GM19025 (cell line): ENCODE results near the gene HINT1.
"Not testable (repeated sequence)": the region's sequence is repeated elsewhere in the genome, so short reads cannot be mapped to it uniquely, and the experiment has no call there.

Experiments used
- ATAC-seq: cut with Tn5 transposase; IDR thresholded peaks from one replicate; pipeline ENCODE4 v1.9.1; 2021; ENCODE audit warnings: mild to moderate bottlenecking, low read depth, moderate library complexity; ENCODE audit not compliant: unreplicated experiment

HINT1 gene

DNA sequence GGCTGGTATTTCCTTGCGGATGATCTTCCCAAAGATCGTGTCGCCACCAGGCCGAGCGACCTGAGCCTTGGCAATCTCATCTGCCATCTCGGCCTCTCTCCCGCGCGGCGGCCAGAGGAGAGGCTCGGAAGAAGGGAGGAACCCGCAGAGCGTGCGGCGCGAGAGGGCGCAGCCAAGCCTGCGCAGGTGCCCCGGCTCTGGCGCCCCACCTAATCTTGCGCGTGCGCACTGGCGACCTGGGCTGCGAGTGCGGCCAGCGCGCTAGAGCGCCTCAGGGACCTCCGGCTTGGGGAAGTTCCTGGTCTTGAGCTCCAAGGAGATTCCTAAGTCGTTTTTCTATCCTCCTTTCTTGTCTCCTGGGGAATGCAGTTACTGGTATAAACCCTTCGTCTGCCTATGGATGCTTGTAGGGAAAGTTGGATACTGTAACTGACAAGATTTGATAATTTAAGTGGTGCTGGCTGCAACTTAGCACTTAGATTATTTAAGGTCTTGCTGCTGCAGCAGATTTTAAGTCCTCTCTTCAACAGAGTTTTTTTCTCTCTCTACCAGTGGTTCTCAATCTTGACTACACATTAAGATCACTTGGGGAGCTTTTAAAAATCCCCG is at the start of gene HINT1:
Gene HINT1 (minus strand): TSS at position 138 of the 609 bp plus-strand sequence. CDS start 51 bp downstream, at position 87.
- peak; percentile 73 for ATAC-seq

DNA sequence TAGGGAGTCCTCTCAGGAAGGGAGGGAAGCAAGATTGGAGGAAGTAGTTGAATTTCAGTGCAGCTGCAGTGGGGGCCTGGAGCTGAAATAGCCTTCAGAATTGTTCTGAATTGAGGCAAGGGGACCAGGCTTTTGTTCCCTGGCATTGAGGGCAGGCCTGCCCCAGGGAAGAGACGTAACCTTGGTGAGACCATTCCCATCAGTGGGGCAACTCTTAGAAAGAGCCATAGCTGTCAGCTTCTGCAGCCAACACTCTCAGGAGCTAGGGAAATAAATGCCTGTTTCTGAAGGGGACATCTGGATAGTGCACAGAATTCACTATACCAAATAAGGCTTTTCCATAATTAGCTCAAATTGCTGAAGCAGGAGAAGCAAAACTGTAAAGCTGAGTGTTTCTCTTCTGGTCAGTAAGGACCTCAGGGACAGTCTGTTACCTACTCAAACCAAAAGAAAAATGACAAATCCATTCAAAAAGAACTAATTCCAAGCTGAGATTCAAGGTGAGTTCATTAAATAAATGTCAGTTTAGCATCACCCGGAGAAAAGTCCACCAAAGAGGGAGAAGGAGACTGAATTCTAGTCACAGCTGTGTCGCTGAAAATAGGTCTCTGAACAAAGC is 49.7 kb upstream of the HINT1 start:
- no peak for ATAC-seq

DNA sequence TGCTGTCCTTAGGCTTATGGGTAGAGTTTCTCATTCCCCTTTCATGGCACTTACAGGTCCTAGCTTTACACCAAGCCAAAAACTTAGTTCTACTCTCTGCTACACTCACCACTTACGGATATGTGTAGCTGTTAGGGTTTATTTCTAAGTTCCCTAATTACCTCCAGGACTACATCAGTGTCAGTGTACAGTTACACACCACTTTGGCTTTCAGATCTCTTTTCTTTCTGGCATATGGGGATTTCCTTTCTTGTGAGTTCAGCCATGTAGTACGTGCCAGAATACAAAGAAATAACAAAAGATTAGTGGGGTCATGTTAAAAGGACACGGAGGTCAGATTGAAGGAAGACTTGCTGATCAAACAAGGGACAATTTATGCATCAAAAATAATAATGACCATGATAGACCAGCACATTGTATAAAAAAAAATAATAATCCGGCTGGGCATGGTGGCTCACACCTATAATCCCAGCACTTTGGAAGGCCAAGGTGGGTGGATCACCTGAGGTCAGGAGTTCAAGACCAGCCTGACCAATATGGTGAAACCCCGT is 47.5 kb upstream of the HINT1 start:
- peak; percentile 40 for ATAC-seq

DNA sequence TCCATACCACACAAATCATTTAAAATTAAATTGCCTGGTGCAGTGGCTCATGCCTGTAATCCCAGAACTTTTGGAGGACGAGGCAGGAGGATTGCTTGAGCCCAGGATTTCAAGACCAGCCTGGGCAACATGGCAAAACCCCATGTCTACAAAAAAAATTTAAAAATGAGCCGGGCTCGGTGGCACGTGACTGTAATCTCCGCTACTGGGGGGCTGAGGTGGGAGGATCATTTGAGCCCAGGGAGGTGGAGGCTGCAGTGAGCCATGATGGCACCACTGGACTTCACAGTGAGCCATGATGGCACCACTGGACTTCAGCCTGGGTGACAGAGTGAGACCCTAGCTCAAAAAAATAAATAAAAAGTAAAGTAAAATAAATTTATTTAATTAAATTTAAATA is 46.6 kb upstream of the HINT1 start:
- ATAC-seq: no peak

DNA sequence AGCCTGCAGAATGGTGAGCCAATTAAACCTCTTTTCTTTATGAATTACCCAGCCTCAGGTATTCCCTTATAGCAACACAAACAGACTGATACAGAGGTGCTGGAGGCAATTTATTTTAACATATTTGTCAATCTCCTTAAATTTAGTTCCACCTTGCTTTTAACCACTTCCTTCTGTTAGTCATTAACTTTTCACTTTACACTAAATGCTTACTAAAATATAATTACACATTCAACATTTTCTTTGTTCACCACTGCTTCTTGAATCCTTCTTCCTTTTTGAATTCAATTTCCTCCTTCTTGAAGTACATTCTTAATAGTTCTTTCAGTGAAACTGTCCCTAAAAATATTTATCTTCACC is 45.1 kb upstream of the HINT1 start:
- ATAC-seq: no peak

DNA sequence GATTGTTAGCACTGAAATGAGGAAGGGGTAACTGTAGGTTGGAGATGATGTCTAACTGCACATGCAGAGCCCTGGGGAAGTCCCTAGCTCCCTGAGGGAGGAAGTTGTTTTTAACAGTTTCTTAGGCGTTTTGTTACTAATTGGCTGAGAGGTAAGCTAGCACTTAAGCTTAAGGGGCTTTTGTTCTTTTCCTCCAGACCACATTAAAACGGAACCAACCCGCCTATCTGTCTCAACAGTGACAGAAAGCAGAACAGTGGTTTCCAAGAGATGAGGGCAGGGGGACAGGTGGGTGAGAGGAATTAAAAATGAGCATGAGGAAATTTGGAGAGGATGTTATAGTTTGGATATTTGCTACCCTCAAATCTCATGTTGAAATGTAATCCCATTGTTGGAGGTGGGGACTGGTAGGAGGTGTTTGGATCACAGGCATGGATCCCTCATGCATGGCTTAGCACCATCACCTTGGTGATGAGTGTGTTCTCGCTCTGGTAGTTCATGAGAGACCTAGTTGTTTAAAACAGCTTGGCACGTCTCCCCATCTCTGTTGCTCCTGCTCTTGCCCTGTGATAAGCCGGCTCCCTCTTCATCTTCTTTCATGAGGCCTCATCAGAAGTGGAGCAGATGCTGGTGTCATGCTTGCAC is 44.6 kb upstream of the HINT1 start:
- peak; percentile 75 for ATAC-seq

DNA sequence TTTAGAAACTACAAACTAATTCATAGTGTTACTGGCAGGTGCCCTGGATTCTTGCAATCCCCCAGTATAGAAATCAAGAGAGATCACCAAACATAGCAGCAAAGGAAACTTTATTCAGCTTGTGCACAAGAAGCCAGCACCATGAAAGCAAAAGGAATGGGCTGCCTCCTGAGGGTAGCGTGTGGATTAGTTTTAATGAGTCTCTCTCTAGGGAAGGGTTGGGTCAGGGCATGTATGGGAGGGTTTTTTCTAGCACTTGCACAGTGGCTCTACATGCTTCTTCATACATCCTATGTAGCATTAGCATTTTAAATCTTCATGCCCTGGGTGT is 44.1 kb upstream of the HINT1 start:
- ATAC-seq: no peak

DNA sequence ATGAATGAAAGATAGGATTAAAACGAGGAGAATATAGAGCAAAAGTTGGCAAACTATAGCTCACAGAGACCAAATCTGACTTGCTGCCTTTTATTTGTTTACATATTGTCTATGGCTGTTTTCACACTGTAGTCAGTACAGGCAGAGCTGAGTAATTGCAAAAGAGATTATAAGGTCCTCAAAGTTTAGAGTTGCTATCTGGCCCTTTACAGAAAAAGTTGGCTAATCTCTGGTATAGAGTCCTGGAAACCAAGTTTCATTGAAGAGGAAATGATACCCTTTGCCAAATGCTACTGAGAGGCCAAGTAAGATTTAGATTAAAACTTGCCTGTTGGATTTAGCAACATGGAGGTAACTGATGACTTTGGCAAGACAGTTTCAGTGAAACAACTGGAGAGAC is 41.7 kb upstream of the HINT1 start:
- ATAC-seq: no peak

DNA sequence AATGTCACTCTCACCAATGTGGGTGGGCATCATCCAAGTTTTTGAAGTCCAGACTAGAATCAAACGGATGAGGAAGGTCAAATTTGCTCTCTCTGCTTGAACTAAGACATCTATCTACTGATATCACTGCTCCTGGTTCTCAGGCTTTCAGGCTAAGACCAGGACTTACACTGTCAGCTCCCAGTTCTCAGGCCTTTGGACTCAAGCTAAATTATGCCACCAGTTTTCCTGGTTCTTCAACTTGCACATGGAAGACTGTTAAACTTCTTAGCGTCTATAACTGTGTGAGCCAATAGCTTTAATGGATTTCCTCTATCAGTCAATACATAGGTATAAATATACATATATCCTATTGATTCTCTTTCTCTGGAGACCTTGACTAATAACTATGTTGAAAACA is 41.0 kb upstream of the HINT1 start:
- no peak for ATAC-seq

DNA sequence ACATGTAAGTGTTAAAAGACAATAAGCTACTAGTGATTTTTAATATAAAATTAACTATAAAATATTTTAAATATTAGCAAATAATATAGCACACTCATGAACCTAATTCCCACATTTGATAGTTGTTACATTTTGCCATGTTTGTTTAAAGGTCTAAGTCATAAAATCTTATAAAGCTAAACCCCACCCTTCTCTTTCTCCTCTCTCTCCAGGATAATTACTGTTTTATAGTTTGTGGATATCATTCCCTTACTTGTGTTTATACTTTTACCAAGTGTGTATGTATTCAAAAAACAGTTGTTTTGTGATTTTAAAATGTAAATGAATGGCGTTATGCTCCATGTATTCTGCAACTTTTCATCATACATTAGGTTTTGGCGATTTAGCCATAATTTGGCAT is 39.9 kb upstream of the HINT1 start:
- no peak for ATAC-seq

DNA sequence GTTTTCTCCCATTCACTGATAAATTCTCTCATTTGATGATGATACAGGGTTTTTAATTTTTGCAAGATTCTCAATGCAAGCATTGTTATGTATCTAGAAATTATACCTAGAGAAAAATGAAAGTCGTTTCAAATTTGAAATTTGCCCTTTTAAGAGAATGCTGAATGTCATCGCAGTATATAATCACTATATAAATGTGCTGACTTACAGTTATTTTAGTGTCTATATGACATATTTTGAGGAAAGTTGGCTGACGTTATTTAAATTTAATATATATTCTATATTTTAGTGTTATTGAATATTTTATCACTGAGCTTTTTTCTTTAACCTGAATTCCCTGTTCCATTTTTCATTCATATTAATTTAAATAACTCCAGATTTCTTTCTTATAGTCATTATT is 35.5 kb upstream of the HINT1 start:
- ATAC-seq: no peak

DNA sequence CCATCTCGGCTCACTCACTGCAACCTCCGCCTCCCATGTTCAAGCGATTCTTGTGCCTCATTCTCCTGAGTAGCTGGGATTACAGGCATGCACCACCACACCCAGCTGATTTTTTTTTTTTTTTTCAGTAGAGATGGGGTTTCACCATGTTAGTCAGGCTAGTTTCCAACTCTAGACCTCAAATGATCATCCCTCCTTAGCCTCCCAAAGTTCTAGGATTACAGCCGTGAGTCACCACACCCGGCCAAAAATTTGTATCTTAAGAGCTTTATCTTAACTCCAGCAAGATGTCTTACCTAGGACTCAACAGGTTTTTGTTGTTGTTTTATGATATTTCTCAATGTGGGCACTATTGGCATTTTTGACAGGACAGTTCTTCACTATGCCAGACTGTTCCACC is 33.6 kb upstream of the HINT1 start:
- no peak for ATAC-seq

DNA sequence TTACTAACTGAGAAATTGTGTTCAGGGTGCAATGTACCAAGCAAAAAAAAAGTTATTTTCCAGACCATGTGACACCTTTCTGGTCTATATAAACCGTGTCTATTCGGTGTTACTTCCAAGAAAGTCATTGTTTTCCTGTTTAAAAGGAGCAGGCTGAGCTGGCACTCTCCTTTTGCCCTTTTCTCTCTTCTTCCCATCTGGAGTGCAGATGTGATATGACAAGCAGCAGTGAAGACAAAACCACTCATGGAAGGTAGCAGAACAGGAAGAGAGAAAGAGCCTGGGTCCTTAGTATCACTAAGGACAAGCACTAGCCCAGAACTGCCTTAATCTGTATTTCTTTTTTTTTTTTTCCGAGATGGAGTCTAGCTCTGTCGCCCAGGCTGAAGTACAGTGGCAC is 31.3 kb upstream of the HINT1 start:
- ATAC-seq: no peak

DNA sequence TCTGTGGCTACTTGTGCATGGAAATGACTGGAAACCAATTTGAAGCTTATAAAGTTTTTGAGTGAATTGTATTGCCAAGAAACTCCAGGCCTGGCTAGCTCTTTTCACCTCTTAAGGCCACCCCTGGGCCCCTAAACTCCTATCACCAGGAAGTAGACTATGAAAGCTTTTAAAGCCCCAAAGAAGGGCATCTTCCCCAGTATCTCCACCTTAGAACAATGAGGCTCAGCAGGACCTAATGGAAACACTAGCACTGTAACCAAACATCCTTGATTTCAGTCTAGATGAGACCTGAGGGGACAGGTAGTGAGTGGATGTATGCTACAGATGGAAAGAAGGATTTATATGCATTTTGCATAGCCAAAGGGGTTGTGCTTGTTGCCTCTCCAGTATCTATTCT is 30.6 kb upstream of the HINT1 start:
- no peak for ATAC-seq

DNA sequence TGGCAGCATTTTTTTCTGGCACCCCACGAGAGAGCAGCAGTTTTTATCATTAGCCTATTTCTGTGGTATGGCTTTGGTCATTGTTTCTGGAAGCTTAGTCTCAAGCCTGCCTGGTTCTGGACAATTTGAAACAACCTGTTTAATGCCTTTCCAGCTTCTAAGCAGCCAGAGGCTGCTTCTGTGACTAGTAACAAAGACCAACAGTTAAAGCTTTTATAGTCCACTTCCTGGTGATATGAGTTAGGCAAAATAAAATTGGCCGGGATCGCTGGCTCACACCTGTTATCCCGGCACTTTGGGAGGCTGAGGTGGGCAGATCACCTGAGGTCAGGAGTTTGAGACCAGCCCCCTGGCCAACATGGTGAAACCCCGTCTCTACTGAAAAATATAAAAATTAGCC is 29.7 kb upstream of the HINT1 start:
- no peak for ATAC-seq

DNA sequence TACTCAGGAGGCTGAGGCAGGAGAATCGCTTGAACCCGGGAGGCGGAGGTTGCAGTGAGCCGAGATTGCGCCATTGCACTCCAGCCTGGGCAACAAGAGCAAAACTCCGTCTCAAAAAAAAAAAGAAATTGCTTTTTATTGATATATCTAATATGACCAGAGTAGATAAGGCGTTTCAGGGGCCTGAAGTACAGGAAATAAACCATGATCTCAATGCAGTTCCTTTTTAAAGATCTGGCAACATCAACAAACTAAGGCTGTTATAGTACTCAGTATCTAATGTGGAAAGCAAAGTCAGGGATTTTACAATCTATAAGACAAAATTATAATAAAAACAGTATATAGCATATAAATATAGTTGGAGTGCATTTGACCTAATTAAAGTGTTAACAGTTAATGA is 28.8 kb upstream of the HINT1 start:
- ATAC-seq: not testable (repeated sequence)

DNA sequence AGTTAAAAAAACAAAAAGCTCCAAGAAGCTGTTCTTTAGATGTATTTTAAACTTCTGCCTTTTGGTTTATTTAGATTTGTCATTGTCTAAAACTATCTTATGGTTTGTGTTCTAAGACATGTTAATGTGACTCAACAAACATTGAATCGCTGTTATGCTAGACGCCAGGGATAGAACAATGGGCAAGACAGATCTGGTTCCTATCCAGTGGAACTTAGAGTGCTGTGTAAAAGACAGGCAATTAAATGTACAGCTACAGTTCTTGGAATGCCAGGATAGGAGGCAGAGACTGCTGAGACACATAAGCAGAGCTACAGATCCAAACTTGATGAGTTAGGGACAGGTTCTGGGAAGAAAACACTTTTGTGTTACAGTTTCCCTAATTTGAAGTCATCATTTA is 28.1 kb upstream of the HINT1 start:
- no peak for ATAC-seq

DNA sequence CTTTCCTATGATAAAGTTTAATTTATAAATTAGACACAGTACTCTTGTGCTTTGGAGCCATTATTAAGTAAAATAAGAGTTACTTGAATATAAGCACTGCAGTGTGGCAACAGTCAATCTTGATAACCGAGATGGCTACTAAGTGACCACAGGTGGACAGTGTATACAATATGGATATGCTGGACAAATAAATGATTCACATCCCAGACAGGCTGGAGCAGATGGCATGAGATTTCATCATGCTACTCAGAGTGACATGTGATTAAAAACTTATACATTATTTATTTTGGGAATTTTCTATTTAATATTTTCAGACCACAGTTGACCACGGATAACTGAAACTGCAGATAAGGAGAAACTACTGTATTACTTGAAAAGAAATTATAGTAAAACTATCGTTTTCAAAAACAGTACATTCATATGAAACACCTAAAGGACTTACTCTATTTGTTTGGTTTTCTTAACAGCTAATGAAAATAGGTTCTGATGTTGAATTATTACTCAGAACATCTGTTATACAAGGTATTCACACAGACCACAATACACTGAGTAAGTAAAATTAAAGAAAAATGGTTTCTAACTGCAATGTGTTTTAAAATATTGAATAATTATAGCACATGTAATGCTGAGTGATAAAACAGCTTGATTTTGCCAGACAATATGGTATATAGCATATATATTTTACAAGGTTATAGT is 21.7 kb upstream of the HINT1 start:
- ATAC-seq: no peak

DNA sequence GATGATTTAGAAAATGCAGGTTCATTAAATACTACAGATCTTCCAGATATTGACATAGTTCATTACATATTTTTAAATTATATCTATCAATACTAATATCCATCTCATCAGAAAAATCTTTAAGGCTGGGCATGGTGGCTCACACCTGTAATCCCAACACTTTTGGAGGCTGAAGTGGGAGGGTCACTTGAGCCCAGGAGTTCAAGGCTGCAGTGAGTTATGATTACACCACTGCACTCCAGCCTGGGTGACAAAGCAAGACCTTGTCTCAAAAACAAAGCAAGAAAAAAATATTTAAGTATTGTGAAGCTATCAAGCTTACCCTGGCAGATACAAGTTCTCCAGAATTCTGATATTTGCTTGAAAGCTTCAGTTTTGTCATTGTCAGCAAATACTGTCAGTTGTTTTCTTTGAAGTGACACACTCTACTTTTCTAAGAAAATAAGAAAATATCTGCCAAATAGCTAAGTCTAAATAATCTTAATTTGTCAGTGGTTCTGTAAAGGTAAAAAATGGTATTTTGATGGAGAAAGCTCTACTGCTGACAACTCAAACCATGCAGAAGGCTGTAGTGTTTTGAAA is 20.6 kb upstream of the HINT1 start:
- no peak for ATAC-seq

DNA sequence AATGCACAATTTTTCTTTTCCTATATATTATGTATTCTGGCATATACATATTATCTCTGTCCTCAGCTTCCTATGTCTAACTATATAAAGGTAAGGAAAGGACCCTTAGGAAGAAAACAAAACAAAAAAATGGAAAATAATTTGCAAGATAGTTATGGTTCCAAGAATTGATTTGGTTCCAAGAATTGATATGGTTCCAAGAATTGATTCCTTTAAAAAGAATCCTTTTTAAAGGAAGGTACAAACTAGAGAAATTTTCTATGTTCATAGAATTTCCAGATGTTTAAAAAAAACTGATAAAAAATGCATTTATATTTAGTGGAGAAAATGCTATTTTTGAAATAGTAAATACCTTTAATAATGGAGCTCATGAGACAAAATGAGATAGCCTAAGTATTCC is 17.8 kb upstream of the HINT1 start:
- ATAC-seq: no peak

DNA sequence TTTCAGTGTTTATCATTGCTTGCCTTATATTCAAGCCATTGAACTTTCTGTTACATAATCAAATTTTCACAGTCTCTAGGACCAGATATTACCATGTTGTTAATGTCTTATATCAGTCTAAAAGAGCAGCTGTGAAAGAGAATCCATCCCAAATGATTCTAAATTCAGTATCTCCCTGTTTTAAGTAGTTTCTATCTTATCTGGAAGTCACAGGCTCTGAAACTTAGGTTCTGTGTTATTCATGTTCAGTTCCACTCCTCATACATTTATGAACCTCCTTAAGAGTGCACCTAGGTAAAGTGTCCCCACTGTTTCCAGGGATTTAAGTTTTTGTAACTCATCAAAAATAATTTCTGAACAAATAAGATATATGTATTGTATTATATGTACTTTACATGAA is 15.4 kb upstream of the HINT1 start:
- no peak for ATAC-seq
